ENCODE measurements around the gene HS2ST1. TPM values are rescaled to one million over a fixed set of nuclear protein-coding genes. Genes with fewer than 3 reads are reported as not detected.

The HS2ST1 gene
- total RNA-seq, 1 experiment from 2014 or later = 18.7 TPM

DNA sequence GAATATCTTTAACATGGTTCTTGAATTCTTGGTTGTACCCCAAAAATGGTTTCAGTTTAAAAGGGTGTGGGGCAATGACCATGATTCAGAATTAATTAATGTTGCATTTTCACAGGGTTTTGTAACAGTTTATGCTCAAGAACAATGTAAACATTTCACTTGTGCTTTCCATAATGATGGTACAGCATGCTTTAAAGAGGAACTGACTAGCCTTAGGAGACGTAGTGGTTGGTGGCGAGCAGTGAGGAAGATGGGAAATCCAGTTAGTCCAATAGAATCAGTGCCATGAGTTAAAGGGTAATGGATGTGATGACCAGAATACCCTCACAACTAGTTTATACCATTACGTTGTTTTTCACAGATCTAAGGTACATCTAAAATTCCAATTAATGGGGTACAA, 138.0 kb downstream of the HS2ST1 start:
- Histone ChIP-seq H2AFZ (ENCODE audit: low read length) (no peak overlapping the region), H3K9ac (ENCODE audit: low read length) (peak overlapping the region; percentile 11; the same call in 1 of the 2 replicates), H3K4me3 (ENCODE audit: low read length) (peak overlapping the region; percentile 17), H3K36me3 (ENCODE audit: insufficient read depth, low read length) (no peaks in the 10 kb centered on the region), H3K9me2 (replicated peaks; ENCODE audit: insufficient read depth, low read length) (no peaks in the 10 kb centered on the region), H3K27me3 (ENCODE audit: low read length) (no peaks in the 10 kb centered on the region), H3K9me3 (ENCODE audit: low read length) (no peaks in the 10 kb centered on the region), H4K20me1 (ENCODE audit: insufficient read depth, low read depth, low read length) (no peaks in the 10 kb centered on the region), H3K4me1 (ENCODE audit: low read length) (peaks cover 42% of the 10 kb centered on the region), H3K4me2 (ENCODE audit: low read depth, low read length, poor library complexity, severe bottlenecking) (peak overlapping the region; percentile 57), H3K27ac (ENCODE audit: low read length) (peak overlapping the region; percentile 76), H3K79me2 (ENCODE audit: low read length) (peaks cover 58% of the 10 kb centered on the region)
- no peak for DNase-seq

DNA sequence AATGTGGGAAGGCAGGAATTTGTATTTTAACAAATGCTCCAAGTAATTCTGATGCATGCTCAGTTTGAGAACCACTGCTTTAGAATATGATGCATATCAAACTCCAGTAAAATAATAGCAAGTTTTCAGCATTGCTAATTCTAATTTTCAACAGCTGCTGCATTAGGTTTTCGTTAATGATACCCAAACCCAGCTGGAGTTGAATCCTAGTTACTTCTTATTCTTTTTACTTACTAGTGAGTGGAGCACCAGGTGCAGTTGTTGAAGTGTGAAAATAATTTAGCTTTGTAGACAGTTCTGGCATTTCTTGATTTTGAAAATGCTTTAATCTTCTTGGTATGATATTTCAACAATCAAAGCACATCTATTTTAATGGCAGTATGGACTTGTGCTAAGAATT, 138.5 kb downstream of the HS2ST1 start:
- Histone ChIP-seq H3K4me2 (ENCODE audit: low read depth, low read length, poor library complexity, severe bottlenecking) (peak overlapping the region; percentile 57), H3K9ac (ENCODE audit: low read length) (no peak overlapping the region; the same call in 1 of the 2 replicates), H3K79me2 (ENCODE audit: low read length) (peaks cover 56% of the 10 kb centered on the region), H3K9me2 (replicated peaks; ENCODE audit: insufficient read depth, low read length) (no peaks in the 10 kb centered on the region), H3K27ac (ENCODE audit: low read length) (peak overlapping the region; percentile 76), H3K4me3 (ENCODE audit: low read length) (peak overlapping the region; percentile 17; the same call in 1 of the 2 replicates), H3K27me3 (ENCODE audit: low read length) (no peaks in the 10 kb centered on the region), H3K4me1 (ENCODE audit: low read length) (peaks cover 46% of the 10 kb centered on the region), H2AFZ (ENCODE audit: low read length) (no peak overlapping the region), H3K36me3 (ENCODE audit: insufficient read depth, low read length) (no peaks in the 10 kb centered on the region), H3K9me3 (ENCODE audit: low read length) (no peaks in the 10 kb centered on the region), H4K20me1 (ENCODE audit: insufficient read depth, low read depth, low read length) (no peaks in the 10 kb centered on the region)
- DNase-seq = no peak

DNA sequence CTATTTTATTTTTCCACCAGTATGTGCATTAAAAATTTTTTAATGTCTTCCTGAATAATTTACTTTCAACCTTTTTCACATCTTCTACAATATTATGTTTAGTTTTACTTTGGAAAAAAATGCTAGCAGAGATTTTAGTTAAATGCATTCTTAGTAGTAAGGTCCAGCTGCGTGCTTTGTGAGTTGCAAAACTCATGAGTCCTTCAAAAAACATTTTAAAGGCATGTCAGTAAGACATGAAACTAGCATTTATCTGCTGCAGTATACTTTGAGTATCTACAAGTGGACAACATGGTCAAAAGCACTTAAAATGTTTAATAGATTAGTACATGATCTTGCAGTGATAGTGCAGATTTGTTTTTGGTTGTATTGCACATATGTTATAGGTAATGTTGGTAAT, 139.0 kb downstream of the HS2ST1 start:
- H3K4me1 ChIP-seq (ENCODE audit: low read length) = peaks cover 51% of the 10 kb centered on the region
- H3K4me3 ChIP-seq (ENCODE audit: low read length) = no peak overlapping the region
- no peaks in the 10 kb centered on the region for H3K27me3 ChIP-seq (ENCODE audit: low read length)
- no peak for DNase-seq
- H3K36me3 ChIP-seq (ENCODE audit: insufficient read depth, low read length) = no peaks in the 10 kb centered on the region
- H3K79me2 ChIP-seq (ENCODE audit: low read length) = peaks cover 56% of the 10 kb centered on the region
- H2AFZ ChIP-seq (ENCODE audit: low read length) = no peak overlapping the region
- no peak overlapping the region for H3K4me2 ChIP-seq (ENCODE audit: low read depth, low read length, poor library complexity, severe bottlenecking)
- H3K9ac ChIP-seq (ENCODE audit: low read length) = no peak overlapping the region
- peak overlapping the region; percentile 76 for H3K27ac ChIP-seq (ENCODE audit: low read length)
- H3K9me3 ChIP-seq (ENCODE audit: low read length) = no peaks in the 10 kb centered on the region
- no peaks in the 10 kb centered on the region for H3K9me2 ChIP-seq (replicated peaks; ENCODE audit: insufficient read depth, low read length)
- H4K20me1 ChIP-seq (ENCODE audit: insufficient read depth, low read depth, low read length) = no peaks in the 10 kb centered on the region

DNA sequence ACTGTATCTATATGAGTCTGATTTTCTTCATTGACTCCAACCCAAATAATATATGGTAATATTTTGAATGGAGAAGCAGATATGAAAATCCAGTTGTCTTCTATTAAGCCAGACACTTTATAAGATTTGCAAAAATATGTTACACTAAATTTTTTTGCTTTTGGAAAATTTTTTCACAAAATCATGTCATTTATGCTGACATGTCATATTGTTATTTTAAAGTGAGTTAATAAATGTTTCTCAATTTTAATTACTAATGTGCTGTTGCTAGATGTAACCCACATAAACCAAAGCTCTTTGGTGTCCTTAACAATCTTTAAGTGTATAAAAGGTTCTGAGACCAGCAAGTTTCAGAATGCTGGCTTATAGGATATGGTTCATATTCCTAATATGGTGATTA, 142.5 kb downstream of the HS2ST1 start:
- Histone ChIP-seq H2AFZ (ENCODE audit: low read length) (no peak overlapping the region), H4K20me1 (ENCODE audit: insufficient read depth, low read depth, low read length) (no peaks in the 10 kb centered on the region), H3K36me3 (ENCODE audit: insufficient read depth, low read length) (no peaks in the 10 kb centered on the region), H3K4me2 (ENCODE audit: low read depth, low read length, poor library complexity, severe bottlenecking) (peak overlapping the region; percentile 73), H3K4me1 (ENCODE audit: low read length) (peaks cover 58% of the 10 kb centered on the region), H3K4me3 (ENCODE audit: low read length) (peak overlapping the region; percentile 60; the same call in 1 of the 2 replicates), H3K27me3 (ENCODE audit: low read length) (no peaks in the 10 kb centered on the region), H3K9ac (ENCODE audit: low read length) (peak overlapping the region; percentile 48), H3K9me2 (replicated peaks; ENCODE audit: insufficient read depth, low read length) (no peaks in the 10 kb centered on the region), H3K27ac (ENCODE audit: low read length) (peak overlapping the region; percentile 91), H3K9me3 (ENCODE audit: low read length) (no peaks in the 10 kb centered on the region), H3K79me2 (ENCODE audit: low read length) (peaks cover 57% of the 10 kb centered on the region)
- DNase-seq = no peak

DNA sequence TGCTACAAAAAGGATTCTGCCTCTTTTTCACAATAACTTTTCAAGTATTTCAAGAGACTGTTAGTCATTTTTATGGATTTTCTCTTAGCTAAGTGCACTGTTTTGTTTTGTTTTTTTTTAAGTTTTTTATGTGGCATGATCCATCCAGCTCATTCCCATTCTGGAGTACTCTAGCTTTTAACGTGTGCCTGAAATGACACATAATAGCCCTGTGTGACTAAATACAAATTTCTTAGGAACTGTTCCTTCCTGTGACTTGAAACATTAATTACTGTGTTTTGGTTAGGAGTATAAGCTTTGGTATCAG, 143.9 kb downstream of the HS2ST1 start:
- Histone ChIP-seq H3K4me2 (ENCODE audit: low read depth, low read length, poor library complexity, severe bottlenecking) (peak overlapping the region; percentile 73), H3K27ac (ENCODE audit: low read length) (peak overlapping the region; percentile 91), H3K9me2 (replicated peaks; ENCODE audit: insufficient read depth, low read length) (no peaks in the 10 kb centered on the region), H3K9ac (ENCODE audit: low read length) (peak overlapping the region; percentile 63), H3K36me3 (ENCODE audit: insufficient read depth, low read length) (no peaks in the 10 kb centered on the region), H3K4me3 (ENCODE audit: low read length) (peak overlapping the region; percentile 60), H2AFZ (ENCODE audit: low read length) (no peak overlapping the region), H4K20me1 (ENCODE audit: insufficient read depth, low read depth, low read length) (no peaks in the 10 kb centered on the region), H3K27me3 (ENCODE audit: low read length) (no peaks in the 10 kb centered on the region), H3K9me3 (ENCODE audit: low read length) (no peaks in the 10 kb centered on the region), H3K79me2 (ENCODE audit: low read length) (peaks cover 60% of the 10 kb centered on the region), H3K4me1 (ENCODE audit: low read length) (peaks cover 47% of the 10 kb centered on the region)
- no peak for DNase-seq

DNA sequence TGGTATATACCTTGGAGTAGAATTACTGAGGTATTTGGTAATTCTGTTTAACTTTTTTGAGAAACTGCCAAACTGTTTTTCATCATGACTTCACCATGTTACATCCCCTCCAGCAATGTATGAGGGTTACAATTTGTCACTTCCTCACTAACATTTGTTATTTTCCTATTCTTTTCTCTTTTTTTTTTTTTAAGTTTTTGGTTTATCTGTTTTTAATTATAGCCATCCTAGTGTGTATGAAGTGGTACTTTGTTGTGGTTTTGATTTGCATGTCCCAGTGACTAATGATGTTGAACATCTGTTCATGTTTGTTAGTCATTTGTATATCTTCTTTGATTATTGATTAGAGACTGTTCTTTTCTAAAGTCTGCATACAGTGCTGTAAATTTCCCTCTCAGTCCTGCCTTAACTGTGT, 147.3 kb downstream of the HS2ST1 start:
- H3K36me3 ChIP-seq (ENCODE audit: insufficient read depth, low read length) = no peaks in the 10 kb centered on the region
- no peak overlapping the region for H2AFZ ChIP-seq (ENCODE audit: low read length)
- no peak overlapping the region for H3K27ac ChIP-seq (ENCODE audit: low read length)
- no peak overlapping the region for H3K9ac ChIP-seq (ENCODE audit: low read length)
- peaks cover 71% of the 10 kb centered on the region for H3K79me2 ChIP-seq (ENCODE audit: low read length)
- H3K9me2 ChIP-seq (replicated peaks; ENCODE audit: insufficient read depth, low read length) = no peaks in the 10 kb centered on the region
- H3K4me2 ChIP-seq (ENCODE audit: low read depth, low read length, poor library complexity, severe bottlenecking) = no peak overlapping the region
- peaks cover 42% of the 10 kb centered on the region for H3K4me1 ChIP-seq (ENCODE audit: low read length)
- H4K20me1 ChIP-seq (ENCODE audit: insufficient read depth, low read depth, low read length) = no peaks in the 10 kb centered on the region
- no peak overlapping the region for H3K4me3 ChIP-seq (ENCODE audit: low read length)
- DNase-seq = no peak
- no peaks in the 10 kb centered on the region for H3K9me3 ChIP-seq (ENCODE audit: low read length)
- no peaks in the 10 kb centered on the region for H3K27me3 ChIP-seq (ENCODE audit: low read length)

DNA sequence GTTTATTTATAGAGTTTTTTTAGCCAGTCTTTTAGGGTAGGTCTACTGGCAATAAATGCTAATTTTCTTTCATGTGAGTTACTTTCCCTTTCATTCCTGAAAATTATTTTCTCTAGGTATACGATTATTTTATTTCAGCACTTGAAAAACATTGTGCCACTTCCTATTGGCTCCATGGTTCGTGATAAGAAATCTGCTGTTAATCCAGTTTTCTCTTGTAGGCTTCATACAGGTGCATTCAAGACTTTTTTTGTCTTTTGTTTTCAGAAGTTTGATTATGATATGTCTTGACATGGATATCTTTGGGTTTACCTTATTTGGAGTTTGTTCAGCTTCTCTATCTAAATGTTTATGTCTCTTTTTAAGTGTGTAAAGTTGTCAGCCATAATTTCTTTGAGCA, 148.3 kb downstream of the HS2ST1 start:
- no peak overlapping the region for H2AFZ ChIP-seq (ENCODE audit: low read length)
- H4K20me1 ChIP-seq (ENCODE audit: insufficient read depth, low read depth, low read length) = no peaks in the 10 kb centered on the region
- H3K4me3 ChIP-seq (ENCODE audit: low read length) = no peak overlapping the region
- DNase-seq = no peak
- H3K79me2 ChIP-seq (ENCODE audit: low read length) = peaks cover 71% of the 10 kb centered on the region
- peaks cover 35% of the 10 kb centered on the region for H3K4me1 ChIP-seq (ENCODE audit: low read length)
- H3K27ac ChIP-seq (ENCODE audit: low read length) = no peak overlapping the region
- H3K4me2 ChIP-seq (ENCODE audit: low read depth, low read length, poor library complexity, severe bottlenecking) = no peak overlapping the region
- no peaks in the 10 kb centered on the region for H3K9me3 ChIP-seq (ENCODE audit: low read length)
- H3K9ac ChIP-seq (ENCODE audit: low read length) = no peak overlapping the region
- H3K27me3 ChIP-seq (ENCODE audit: low read length) = no peaks in the 10 kb centered on the region
- no peaks in the 10 kb centered on the region for H3K9me2 ChIP-seq (replicated peaks; ENCODE audit: insufficient read depth, low read length)
- no peaks in the 10 kb centered on the region for H3K36me3 ChIP-seq (ENCODE audit: insufficient read depth, low read length)

DNA sequence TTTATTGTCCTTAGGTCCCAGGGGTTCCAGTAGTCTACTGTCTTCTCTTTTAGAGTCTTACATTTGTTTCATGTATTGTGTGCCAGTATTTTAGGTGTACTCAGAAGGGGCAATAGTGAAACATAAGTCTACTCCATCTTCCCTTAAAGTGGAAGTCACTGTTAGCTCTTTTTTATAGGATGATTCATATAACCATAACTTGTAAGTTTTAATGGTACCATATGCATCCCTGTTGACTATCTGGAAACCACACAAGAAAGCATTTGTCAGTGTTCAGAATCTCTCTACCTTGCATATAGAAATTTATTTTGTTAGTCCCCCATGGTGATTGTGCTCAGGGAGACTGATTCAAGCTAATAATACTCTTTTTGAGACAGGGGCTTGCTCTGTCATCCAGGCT, 149.9 kb downstream of the HS2ST1 start:
- H3K4me3 ChIP-seq (ENCODE audit: low read length) = no peak overlapping the region
- H3K9me3 ChIP-seq (ENCODE audit: low read length) = no peaks in the 10 kb centered on the region
- H3K4me1 ChIP-seq (ENCODE audit: low read length) = peaks cover 21% of the 10 kb centered on the region
- peaks cover 61% of the 10 kb centered on the region for H3K79me2 ChIP-seq (ENCODE audit: low read length)
- no peaks in the 10 kb centered on the region for H3K27me3 ChIP-seq (ENCODE audit: low read length)
- no peak overlapping the region for H3K9ac ChIP-seq (ENCODE audit: low read length)
- no peak for DNase-seq
- H3K27ac ChIP-seq (ENCODE audit: low read length) = no peak overlapping the region
- H4K20me1 ChIP-seq (ENCODE audit: insufficient read depth, low read depth, low read length) = no peaks in the 10 kb centered on the region
- no peaks in the 10 kb centered on the region for H3K9me2 ChIP-seq (replicated peaks; ENCODE audit: insufficient read depth, low read length)
- no peak overlapping the region for H2AFZ ChIP-seq (ENCODE audit: low read length)
- no peak overlapping the region for H3K4me2 ChIP-seq (ENCODE audit: low read depth, low read length, poor library complexity, severe bottlenecking)
- H3K36me3 ChIP-seq (ENCODE audit: insufficient read depth, low read length) = no peaks in the 10 kb centered on the region

DNA sequence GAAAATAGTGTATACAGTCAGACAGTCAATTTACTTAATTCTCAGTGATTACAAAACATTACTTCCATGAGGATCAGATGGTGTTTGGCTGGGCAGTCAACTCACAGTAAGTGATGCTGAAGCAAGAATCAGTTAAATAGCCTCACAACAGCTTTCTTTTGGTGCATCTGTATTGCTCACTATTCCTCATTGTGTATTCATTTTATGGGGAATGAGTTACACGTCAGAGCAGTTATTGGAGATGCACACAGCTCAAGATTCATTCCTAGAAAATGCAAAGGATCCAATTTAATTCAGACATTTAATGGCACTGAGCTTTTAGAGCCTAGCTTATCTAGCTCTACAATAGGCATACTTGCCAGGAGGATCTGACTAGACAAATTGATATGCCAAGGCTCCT, 150.6 kb downstream of the HS2ST1 start:
- peaks cover 14% of the 10 kb centered on the region for H3K4me1 ChIP-seq (ENCODE audit: low read length)
- peaks cover 60% of the 10 kb centered on the region for H3K79me2 ChIP-seq (ENCODE audit: low read length)
- H3K9me3 ChIP-seq (ENCODE audit: low read length) = no peaks in the 10 kb centered on the region

More for the DNA sequence above, 150.6 kb downstream of the HS2ST1 start:
- H3K36me3 ChIP-seq (ENCODE audit: insufficient read depth, low read length) = no peaks in the 10 kb centered on the region
- no peaks in the 10 kb centered on the region for H3K27me3 ChIP-seq (ENCODE audit: low read length)
- no peak overlapping the region for H3K4me2 ChIP-seq (ENCODE audit: low read depth, low read length, poor library complexity, severe bottlenecking)
- no peak overlapping the region for H3K9ac ChIP-seq (ENCODE audit: low read length)
- no peak for DNase-seq
- no peak overlapping the region for H3K4me3 ChIP-seq (ENCODE audit: low read length)
- no peaks in the 10 kb centered on the region for H4K20me1 ChIP-seq (ENCODE audit: insufficient read depth, low read depth, low read length)
- no peak overlapping the region for H2AFZ ChIP-seq (ENCODE audit: low read length)
- H3K27ac ChIP-seq (ENCODE audit: low read length) = no peak overlapping the region
- no peaks in the 10 kb centered on the region for H3K9me2 ChIP-seq (replicated peaks; ENCODE audit: insufficient read depth, low read length)

Measured in Karpas-422 (cell line).